GM21619 (cell line): ENCODE data around the gene COX7A2.

Experiments
- ATAC-seq: cut with Tn5 transposase; IDR thresholded peaks from one replicate; pipeline ENCODE4 v1.9.1; 2021; ENCODE audit not compliant: unreplicated experiment

COX7A2 gene

GRCh38 chr6:75243333-75244062 lies at the start of gene COX7A2:
COX7A2 (minus strand) TSS chr6:75243801; CDS start chr6:75243734, 67 bp downstream.
- ATAC-seq, result peak; percentile 96

GRCh38 chr6:75292555-75292954 lies 49.0 kb upstream of the COX7A2 start:
- no peak for ATAC-seq

GRCh38 chr6:75291744-75292143 lies 48.1 kb upstream of the COX7A2 start:
- ATAC-seq, result no peak

- ATAC-seq, result no peak
These were observed 47.7 kb upstream of the COX7A2 start for GRCh38 chr6:75291331-75291730.

- ATAC-seq, result no peak
These were observed 46.7 kb upstream of the COX7A2 start for GRCh38 chr6:75290136-75290945.

GRCh38 chr6:75288023-75288422 lies 44.4 kb upstream of the COX7A2 start:
- ATAC-seq, result no peak

- no peak for ATAC-seq
These were observed 43.8 kb upstream of the COX7A2 start for GRCh38 chr6:75287424-75287823.

GRCh38 chr6:75286955-75287354 lies 43.4 kb upstream of the COX7A2 start:
- no peak for ATAC-seq

GRCh38 chr6:75285283-75285639 lies 41.7 kb upstream of the COX7A2 start:
- peak; percentile 6 for ATAC-seq

- peak; percentile 87 for ATAC-seq
These were observed 41.2 kb upstream of the COX7A2 start, which contains the start of gene TMEM30A for GRCh38 chr6:75284632-75285282. TMEM30A (minus strand) TSS chr6:75284792; CDS start chr6:75284638, 154 bp downstream.

- ATAC-seq, result peak; percentile 20
These were observed 40.5 kb upstream of the COX7A2 start for GRCh38 chr6:75283907-75284631.

GRCh38 chr6:75282706-75283105 lies 39.1 kb upstream of the COX7A2 start:
- no peak for ATAC-seq

GRCh38 chr6:75281653-75282052 lies 38.1 kb upstream of the COX7A2 start:
- no peak for ATAC-seq

- ATAC-seq, result no peak
These were observed 36.7 kb upstream of the COX7A2 start for GRCh38 chr6:75280131-75280855.

GRCh38 chr6:75279418-75279817 lies 35.8 kb upstream of the COX7A2 start:
- ATAC-seq, result no peak

- no peak for ATAC-seq
These were observed 35.0 kb upstream of the COX7A2 start for GRCh38 chr6:75278474-75279077.

- no peak for ATAC-seq
These were observed 31.5 kb upstream of the COX7A2 start for GRCh38 chr6:75275067-75275466.

- no peak for ATAC-seq
These were observed 29.4 kb upstream of the COX7A2 start for GRCh38 chr6:75273009-75273408.

GRCh38 chr6:75272145-75272840 lies 28.7 kb upstream of the COX7A2 start:
- ATAC-seq, result no peak
